Measurements from ENCODE around the gene FDXR. TPM values are rescaled to one million over a fixed set of nuclear protein-coding genes. Genes with fewer than 3 reads are reported as not detected.
A peak's percentile ranks its signal among the peaks of the same experiment; 100 is the strongest.

Gene FDXR
- total RNA-seq, 1 donor = 20.7 TPM

- no peak for DNase-seq (ENCODE audit: low read depth)
- H3K4me3 ChIP-seq (ENCODE audit: low read depth, low read length) = no peak overlapping the region
- no peak for TF ChIP-seq CTCF (IDR thresholded peaks at IDR 0.05; ENCODE audit: insufficient read depth, low read depth, low read length)
Measured at GRCh38 chr17:74875977-74876593, 3.3 kb upstream of the FDXR start.

- no peak for DNase-seq (ENCODE audit: low read depth)
Measured at GRCh38 chr17:74875155-74875976, 2.6 kb upstream of the FDXR start.

GRCh38 chr17:74874615-74875037 lies 1.8 kb upstream of the FDXR start:
- no peak overlapping the region for H3K4me3 ChIP-seq (ENCODE audit: low read depth, low read length)
- DNase-seq (ENCODE audit: low read depth) = no peak

More at GRCh38 chr17:74875155-74875976, 2.6 kb upstream of the FDXR start:
- no peak for TF ChIP-seq CTCF (IDR thresholded peaks at IDR 0.05; ENCODE audit: insufficient read depth, low read depth, low read length)
- H3K4me3 ChIP-seq (ENCODE audit: low read depth, low read length) = no peak overlapping the region

GRCh38 chr17:74873874-74874614 lies 1.2 kb upstream of the FDXR start:
- no peak for TF ChIP-seq CTCF (IDR thresholded peaks at IDR 0.05; ENCODE audit: insufficient read depth, low read depth, low read length)
- DNase-seq (ENCODE audit: low read depth) = no peak
- peak overlapping the region; percentile 90 for H3K4me3 ChIP-seq (ENCODE audit: low read depth, low read length)

More at GRCh38 chr17:74874615-74875037, 1.8 kb upstream of the FDXR start:
- no peak for TF ChIP-seq CTCF (IDR thresholded peaks at IDR 0.05; ENCODE audit: insufficient read depth, low read depth, low read length)

GRCh38 chr17:74873037-74873873 lies 461 bp upstream of the FDXR start:
- no peak for TF ChIP-seq CTCF (IDR thresholded peaks at IDR 0.05; ENCODE audit: insufficient read depth, low read depth, low read length)
- DNase-seq (ENCODE audit: low read depth) = peak; percentile 100
- H3K4me3 ChIP-seq (ENCODE audit: low read depth, low read length) = peak overlapping the region; percentile 90
